Measurements from ENCODE around the gene CDH4. TPM values are rescaled to one million over a fixed set of nuclear protein-coding genes. Genes with fewer than 3 reads are reported as not detected.
A peak's percentile ranks its signal among the peaks of the same experiment; 100 is the strongest.

CDH4 gene
- total RNA-seq, 1 experiment from 2014 or later: 25.0 TPM

DNA sequence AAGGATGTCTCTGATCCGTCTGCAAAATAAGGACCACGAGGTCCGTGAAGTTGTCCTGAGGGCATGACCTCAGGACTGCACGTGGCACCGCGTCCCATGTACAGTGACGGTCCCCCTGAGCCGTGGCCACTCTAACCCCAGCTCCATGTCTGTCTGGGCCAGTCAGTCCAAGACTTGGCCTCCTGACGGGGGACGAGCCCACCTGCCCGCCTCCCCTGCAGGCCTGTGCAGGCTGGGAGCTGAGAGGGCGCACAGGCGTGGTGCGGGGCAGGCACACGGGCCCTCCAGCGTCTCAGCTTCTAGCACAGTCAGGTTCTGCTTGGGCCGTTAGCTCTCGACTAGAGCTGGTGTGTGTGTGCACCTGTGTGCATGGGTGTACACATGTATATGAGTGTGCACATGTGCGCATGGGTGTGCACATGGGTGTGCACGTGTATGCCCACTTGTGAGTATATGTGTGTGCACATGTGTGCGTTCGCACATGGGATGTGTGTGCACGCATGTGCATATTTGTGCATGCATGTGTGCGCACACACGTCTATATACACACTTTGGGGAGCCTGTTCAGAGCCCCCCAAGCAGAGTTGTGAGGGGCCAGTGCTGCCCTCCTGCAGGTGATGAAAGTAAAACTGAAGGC is 506.6 kb downstream of the CDH4 start:
- no peaks in the 10 kb centered on the region for H3K36me3 Mint-ChIP-seq (ENCODE audit: insufficient read depth, unreplicated experiment)
- TF ChIP-seq, protein P1, sequence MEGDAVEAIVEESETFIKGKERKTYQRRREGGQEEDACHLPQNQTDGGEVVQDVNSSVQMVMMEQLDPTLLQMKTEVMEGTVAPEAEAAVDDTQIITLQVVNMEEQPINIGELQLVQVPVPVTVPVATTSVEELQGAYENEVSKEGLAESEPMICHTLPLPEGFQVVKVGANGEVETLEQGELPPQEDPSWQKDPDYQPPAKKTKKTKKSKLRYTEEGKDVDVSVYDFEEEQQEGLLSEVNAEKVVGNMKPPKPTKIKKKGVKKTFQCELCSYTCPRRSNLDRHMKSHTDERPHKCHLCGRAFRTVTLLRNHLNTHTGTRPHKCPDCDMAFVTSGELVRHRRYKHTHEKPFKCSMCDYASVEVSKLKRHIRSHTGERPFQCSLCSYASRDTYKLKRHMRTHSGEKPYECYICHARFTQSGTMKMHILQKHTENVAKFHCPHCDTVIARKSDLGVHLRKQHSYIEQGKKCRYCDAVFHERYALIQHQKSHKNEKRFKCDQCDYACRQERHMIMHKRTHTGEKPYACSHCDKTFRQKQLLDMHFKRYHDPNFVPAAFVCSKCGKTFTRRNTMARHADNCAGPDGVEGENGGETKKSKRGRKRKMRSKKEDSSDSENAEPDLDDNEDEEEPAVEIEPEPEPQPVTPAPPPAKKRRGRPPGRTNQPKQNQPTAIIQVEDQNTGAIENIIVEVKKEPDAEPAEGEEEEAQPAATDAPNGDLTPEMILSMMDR (IDR thresholded peaks at IDR 0.05; ENCODE audit: unreplicated experiment): no peak
- no peak overlapping the region for H3K4me3 Mint-ChIP-seq (ENCODE audit: unreplicated experiment)
- H3K4me1 Mint-ChIP-seq (ENCODE audit: insufficient read depth, unreplicated experiment): peaks cover 15% of the 10 kb centered on the region
- H3K9me3 Mint-ChIP-seq (ENCODE audit: unreplicated experiment): no peaks in the 10 kb centered on the region
- no peak for DNase-seq (ENCODE audit: unreplicated experiment)
- CTCF ChIA-PET: no interaction called here
- no TSS peak for BruUV-seq (replicated peaks)
- H3K27me3 Mint-ChIP-seq (ENCODE audit: insufficient read depth, unreplicated experiment): no peaks in the 10 kb centered on the region
- intact Hi-C loops (cut with micrococcal nuclease): no loop called here
- POLR2A ChIA-PET: no interaction called here
- H3K27ac Mint-ChIP-seq (ENCODE audit: low read depth, unreplicated experiment): peak overlapping the region; percentile 16

DNA sequence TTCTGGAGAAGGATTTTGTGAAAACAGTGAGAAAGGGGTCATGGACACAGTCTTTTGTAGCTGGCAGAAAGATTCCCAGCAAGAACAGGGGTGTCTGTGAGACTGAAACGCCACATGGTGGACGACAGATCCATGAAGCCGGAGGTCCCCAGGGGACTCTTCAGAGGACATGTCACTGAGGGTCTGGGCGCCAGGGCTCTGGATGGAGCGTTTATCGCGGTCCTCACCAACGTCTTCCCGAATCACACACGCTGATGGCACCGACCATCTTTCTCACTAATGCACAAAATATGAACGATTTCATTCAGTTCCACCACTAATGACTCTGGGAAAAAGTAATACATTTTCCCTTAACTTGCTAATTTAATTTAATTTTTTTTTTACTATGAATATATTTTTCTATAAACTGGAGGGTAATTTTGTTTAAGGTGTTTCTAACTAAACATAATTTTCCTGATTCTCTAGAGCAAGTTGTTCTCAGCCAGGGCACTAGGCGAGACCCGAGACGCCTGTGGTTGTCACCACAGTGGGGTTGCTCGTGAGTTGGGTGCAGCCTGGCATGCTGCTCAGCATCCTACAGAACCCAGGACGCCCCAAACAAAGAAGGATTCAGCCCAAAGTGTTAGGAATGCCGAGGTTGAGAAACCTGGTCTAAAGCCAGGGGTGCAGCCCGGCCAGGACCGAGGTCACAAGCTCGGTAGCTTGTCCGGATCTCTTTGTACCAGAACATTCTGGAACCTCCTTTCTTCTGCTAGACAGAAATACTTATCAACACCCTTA is 507.4 kb downstream of the CDH4 start:
- Mint-ChIP-seq H3K27ac (ENCODE audit: low read depth, unreplicated experiment) (no peak overlapping the region), H3K36me3 (ENCODE audit: insufficient read depth, unreplicated experiment) (no peaks in the 10 kb centered on the region), H3K4me1 (ENCODE audit: insufficient read depth, unreplicated experiment) (peaks cover 12% of the 10 kb centered on the region), H3K27me3 (ENCODE audit: insufficient read depth, unreplicated experiment) (no peaks in the 10 kb centered on the region), H3K9me3 (ENCODE audit: unreplicated experiment) (no peaks in the 10 kb centered on the region), H3K4me3 (ENCODE audit: unreplicated experiment) (no peak overlapping the region)
- CTCF ChIA-PET: no interaction called here
- no peak for DNase-seq (ENCODE audit: unreplicated experiment)
- intact Hi-C loops (cut with micrococcal nuclease): no loop called here
- TF ChIP-seq, protein P1 (IDR thresholded peaks at IDR 0.05; ENCODE audit: unreplicated experiment): no peak
- BruUV-seq (replicated peaks): no TSS peak
- POLR2A ChIA-PET: no interaction called here

DNA sequence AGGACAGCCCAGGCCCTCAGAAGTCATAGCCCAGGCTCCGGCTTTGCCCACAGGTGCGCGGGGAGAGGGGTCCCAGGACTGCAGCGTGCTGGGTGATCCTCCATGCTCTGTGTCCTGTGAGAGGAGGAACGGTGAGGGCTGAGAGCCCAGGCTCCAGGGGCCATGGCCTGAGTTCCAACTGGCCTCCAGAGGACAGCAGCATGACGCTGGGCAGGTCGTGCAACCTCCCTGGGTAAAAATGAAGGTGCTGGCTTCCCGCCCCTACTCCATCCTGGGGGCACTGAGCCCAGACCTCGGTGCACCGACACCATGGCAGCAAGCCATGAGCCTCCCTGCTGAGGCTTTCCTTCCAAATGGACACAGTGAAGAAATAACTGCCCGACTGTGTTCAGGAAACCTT is 508.3 kb downstream of the CDH4 start:
- ChIA-PET CTCF (no interaction called here), POLR2A (no interaction called here)
- Mint-ChIP-seq H3K4me1 (ENCODE audit: insufficient read depth, unreplicated experiment) (peaks cover 12% of the 10 kb centered on the region), H3K9me3 (ENCODE audit: unreplicated experiment) (no peaks in the 10 kb centered on the region), H3K4me3 (ENCODE audit: unreplicated experiment) (no peak overlapping the region), H3K36me3 (ENCODE audit: insufficient read depth, unreplicated experiment) (no peaks in the 10 kb centered on the region), H3K27me3 (ENCODE audit: insufficient read depth, unreplicated experiment) (no peaks in the 10 kb centered on the region), H3K27ac (ENCODE audit: low read depth, unreplicated experiment) (no peak overlapping the region)
- intact Hi-C loops (cut with micrococcal nuclease): no loop called here
- no TSS peak for BruUV-seq (replicated peaks)
- TF ChIP-seq, protein P1 (IDR thresholded peaks at IDR 0.05; ENCODE audit: unreplicated experiment): no peak
- no peak for DNase-seq (ENCODE audit: unreplicated experiment)

DNA sequence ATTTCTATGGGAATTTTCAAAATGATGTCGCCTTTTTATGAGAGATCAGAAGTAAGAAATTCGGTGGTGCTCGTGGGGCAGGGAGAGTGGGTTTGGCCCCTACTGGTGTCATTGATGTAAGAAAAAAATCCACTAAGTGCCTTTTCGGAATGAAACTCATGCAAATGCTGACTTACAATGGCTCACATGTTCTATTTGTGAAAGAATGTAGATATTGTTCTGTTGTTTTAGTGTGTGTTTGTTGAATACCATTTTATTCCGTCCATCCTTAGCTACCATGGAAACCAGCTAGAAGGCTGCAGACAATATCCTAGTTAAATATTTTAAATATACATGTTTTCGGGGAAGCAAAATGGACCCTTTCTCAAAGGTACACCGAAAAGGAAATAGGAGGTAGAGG is 508.7 kb downstream of the CDH4 start:
- intact Hi-C loops (cut with micrococcal nuclease): no loop called here
- H3K9me3 Mint-ChIP-seq (ENCODE audit: unreplicated experiment): no peaks in the 10 kb centered on the region
- no peaks in the 10 kb centered on the region for H3K27me3 Mint-ChIP-seq (ENCODE audit: insufficient read depth, unreplicated experiment)
- CTCF ChIA-PET: no interaction called here
- POLR2A ChIA-PET: no interaction called here
- DNase-seq (ENCODE audit: unreplicated experiment): no peak
- no TSS peak for BruUV-seq (replicated peaks)
- peaks cover 12% of the 10 kb centered on the region for H3K4me1 Mint-ChIP-seq (ENCODE audit: insufficient read depth, unreplicated experiment)
- no peak overlapping the region for H3K4me3 Mint-ChIP-seq (ENCODE audit: unreplicated experiment)
- TF ChIP-seq, protein P1 (IDR thresholded peaks at IDR 0.05; ENCODE audit: unreplicated experiment): no peak
- H3K36me3 Mint-ChIP-seq (ENCODE audit: insufficient read depth, unreplicated experiment): no peaks in the 10 kb centered on the region
- H3K27ac Mint-ChIP-seq (ENCODE audit: low read depth, unreplicated experiment): no peak overlapping the region

Data from MCF 10A (cell line).